ENCODE measurements around the gene CPNE7. TPM values are rescaled to one million over a fixed set of nuclear protein-coding genes. Genes with fewer than 3 reads are reported as not detected.
"Not testable (repeated sequence)": the region's sequence is repeated elsewhere in the genome, so short reads cannot be mapped to it uniquely, and the experiment has no call there.

CPNE7 gene
- total RNA-seq, 3 donors from 2014 or later (not counting 1 experiment from before 2014, with no cell fraction given): 1.1 to 1.8 (median 1.2) TPM

DNA sequence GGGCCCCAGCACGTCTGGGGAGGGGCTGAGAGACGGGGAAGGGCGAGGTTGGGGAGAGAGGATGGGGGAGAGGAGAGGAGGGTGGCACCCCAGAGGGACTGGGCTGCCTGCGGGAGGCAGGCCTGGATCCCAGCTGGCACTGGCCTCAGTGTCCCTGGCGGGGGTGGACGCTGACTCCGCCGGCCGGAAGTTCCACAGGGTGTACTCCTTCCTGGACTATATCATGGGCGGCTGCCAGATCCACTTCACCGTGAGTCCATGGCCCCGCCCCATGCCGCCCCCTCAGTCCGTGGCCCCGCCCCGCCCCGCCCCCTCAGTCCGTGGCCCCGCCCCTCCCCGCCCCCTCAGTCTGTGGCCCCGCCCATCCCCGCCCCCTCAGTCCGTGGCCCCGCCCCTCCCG is 11.3 kb downstream of the CPNE7 start:
- DNase-seq (peak in 1 of 2 donors; percentile 51), ATAC-seq (peak in 2 of 3 donors; percentile 62 to 68)
- H3K4me3 ChIP-seq (ENCODE audit: low read length): no peak overlapping the region
- Mint-ChIP-seq H3K36me3 (no peaks in the 10 kb centered on the region), H3K9me3 (no peaks in the 10 kb centered on the region), H3K4me1 (no peaks in the 10 kb centered on the region), H3K4me3 (no peak overlapping the region), H3K27me3 (ENCODE audit: low read depth in 2 of 2) (no peaks in the 10 kb centered on the region), H3K27ac (peak overlapping the region in 1 of 2 donors; percentile 47)
- no peak overlapping the region for H3K27ac ChIP-seq (ENCODE audit: low read length)
- no peaks in the 10 kb centered on the region for H3K36me3 ChIP-seq (ENCODE audit: control insufficient read depth, insufficient read depth, low read length)
- no peaks in the 10 kb centered on the region for H3K27me3 ChIP-seq (ENCODE audit: control insufficient read depth, insufficient read depth, low read length)
- intact Hi-C loops (cut with micrococcal nuclease): no loop called here
- no peaks in the 10 kb centered on the region for H3K9me3 ChIP-seq (ENCODE audit: control insufficient read depth, insufficient read depth, low read length)
- WGBS (ENCODE audit: insufficient coverage): 95% methylated on average over 10 of the region's 25 CpGs
- TF ChIP-seq, protein P1, sequence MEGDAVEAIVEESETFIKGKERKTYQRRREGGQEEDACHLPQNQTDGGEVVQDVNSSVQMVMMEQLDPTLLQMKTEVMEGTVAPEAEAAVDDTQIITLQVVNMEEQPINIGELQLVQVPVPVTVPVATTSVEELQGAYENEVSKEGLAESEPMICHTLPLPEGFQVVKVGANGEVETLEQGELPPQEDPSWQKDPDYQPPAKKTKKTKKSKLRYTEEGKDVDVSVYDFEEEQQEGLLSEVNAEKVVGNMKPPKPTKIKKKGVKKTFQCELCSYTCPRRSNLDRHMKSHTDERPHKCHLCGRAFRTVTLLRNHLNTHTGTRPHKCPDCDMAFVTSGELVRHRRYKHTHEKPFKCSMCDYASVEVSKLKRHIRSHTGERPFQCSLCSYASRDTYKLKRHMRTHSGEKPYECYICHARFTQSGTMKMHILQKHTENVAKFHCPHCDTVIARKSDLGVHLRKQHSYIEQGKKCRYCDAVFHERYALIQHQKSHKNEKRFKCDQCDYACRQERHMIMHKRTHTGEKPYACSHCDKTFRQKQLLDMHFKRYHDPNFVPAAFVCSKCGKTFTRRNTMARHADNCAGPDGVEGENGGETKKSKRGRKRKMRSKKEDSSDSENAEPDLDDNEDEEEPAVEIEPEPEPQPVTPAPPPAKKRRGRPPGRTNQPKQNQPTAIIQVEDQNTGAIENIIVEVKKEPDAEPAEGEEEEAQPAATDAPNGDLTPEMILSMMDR (IDR thresholded peaks at IDR 0.05): no peak
- H3K4me1 ChIP-seq (ENCODE audit: control insufficient read depth, insufficient read depth, low read length): no peaks in the 10 kb centered on the region

DNA sequence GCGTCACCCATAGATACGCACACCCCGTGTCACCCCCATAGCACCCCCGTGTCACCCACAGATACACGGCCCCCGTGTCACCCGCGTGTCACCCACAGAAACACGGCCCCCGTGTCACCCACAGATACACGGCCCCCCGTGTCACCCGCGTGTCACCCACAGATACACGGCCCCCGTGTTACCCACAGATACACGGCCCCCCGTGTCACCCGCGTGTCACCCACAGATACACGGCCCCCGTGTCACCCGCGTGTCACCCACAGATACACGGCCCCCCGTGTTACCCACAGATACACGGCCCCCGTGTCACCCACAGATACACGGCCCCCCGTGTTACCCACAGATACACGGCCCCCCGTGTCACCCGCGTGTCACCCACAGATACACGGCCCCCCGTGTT is 12.1 kb downstream of the CPNE7 start:
- H3K9me3 Mint-ChIP-seq; ATAC-seq; H3K36me3 ChIP-seq (ENCODE audit: control insufficient read depth, insufficient read depth, low read length); H3K27ac Mint-ChIP-seq; intact Hi-C loops (cut with micrococcal nuclease); H3K4me3 Mint-ChIP-seq; H3K4me1 ChIP-seq (ENCODE audit: control insufficient read depth, insufficient read depth, low read length); H3K4me1 Mint-ChIP-seq; H3K4me3 ChIP-seq (ENCODE audit: low read length); H3K27me3 Mint-ChIP-seq (ENCODE audit: low read depth in 2 of 2); DNase-seq; H3K27me3 ChIP-seq (ENCODE audit: control insufficient read depth, insufficient read depth, low read length); H3K9me3 ChIP-seq (ENCODE audit: control insufficient read depth, insufficient read depth, low read length); H3K36me3 Mint-ChIP-seq; H3K27ac ChIP-seq (ENCODE audit: low read length): not testable (repeated sequence)
- 97% methylated on average over 20 of the region's 36 CpGs for WGBS (ENCODE audit: insufficient coverage)

DNA sequence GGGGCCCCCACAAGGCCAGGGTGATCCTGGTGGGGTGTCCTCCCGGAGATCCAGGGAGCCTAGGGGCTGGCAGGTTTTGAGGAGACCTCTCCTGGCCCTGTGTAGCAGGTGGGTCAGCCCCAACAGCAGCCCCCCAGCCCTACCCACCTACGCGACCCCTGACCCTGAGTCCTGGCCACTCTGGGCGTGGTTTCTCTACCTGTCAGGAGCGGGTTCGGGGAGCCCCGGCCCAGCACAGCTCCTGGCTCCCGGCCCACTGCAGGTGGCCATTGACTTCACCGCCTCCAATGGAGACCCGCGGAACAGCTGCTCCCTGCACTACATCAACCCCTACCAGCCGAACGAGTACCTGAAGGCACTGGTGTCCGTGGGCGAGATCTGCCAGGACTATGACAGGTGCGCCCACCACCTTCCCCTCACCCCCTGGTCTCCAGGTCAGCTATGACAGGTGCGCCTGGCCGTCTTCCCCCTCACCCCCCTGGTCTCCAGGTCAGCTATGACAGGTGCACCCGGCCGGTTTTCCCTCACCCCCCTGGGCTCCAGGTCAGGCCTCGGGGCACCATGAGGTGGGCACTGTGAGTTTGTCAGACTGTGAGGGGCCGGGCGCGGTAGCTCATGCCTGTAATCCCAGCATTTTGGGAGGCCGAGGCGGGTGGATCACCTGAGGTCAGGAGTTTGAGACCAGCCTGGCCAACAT is 13.0 kb downstream of the CPNE7 start:
- DNase-seq (no peak), ATAC-seq (no peak)
- 96% methylated on average over 22 of the region's 26 CpGs for WGBS (ENCODE audit: insufficient coverage)
- TF ChIP-seq, protein P1 (IDR thresholded peaks at IDR 0.05): no peak
- Histone ChIP-seq H3K27ac (ENCODE audit: low read length) (no peak overlapping the region), H3K27me3 (ENCODE audit: control insufficient read depth, insufficient read depth, low read length) (no peaks in the 10 kb centered on the region), H3K4me3 (ENCODE audit: low read length) (no peak overlapping the region), H3K36me3 (ENCODE audit: control insufficient read depth, insufficient read depth, low read length) (no peaks in the 10 kb centered on the region), H3K4me1 (ENCODE audit: control insufficient read depth, insufficient read depth, low read length) (peaks cover 6% of the 10 kb centered on the region), H3K9me3 (ENCODE audit: control insufficient read depth, insufficient read depth, low read length) (no peaks in the 10 kb centered on the region)
- intact Hi-C loops (cut with micrococcal nuclease): no loop called here
- H3K9me3 Mint-ChIP-seq: no peaks in the 10 kb centered on the region
- H3K36me3 Mint-ChIP-seq: no peaks in the 10 kb centered on the region
- no peak overlapping the region for H3K4me3 Mint-ChIP-seq
- H3K4me1 Mint-ChIP-seq: peaks cover 2% of the 10 kb centered on the region in 2 donors
- no peaks in the 10 kb centered on the region for H3K27me3 Mint-ChIP-seq (ENCODE audit: low read depth in 2 of 2)
- H3K27ac Mint-ChIP-seq: no peak overlapping the region

GRCh38 chr16:89589241-89589926 is 13.8 kb downstream of the CPNE7 start:
- Mint-ChIP-seq H3K9me3 (no peaks in the 10 kb centered on the region), H3K4me1 (peaks cover 6 to 8% of the 10 kb centered on the region in 2 donors), H3K36me3 (no peaks in the 10 kb centered on the region), H3K4me3 (no peak overlapping the region), H3K27me3 (ENCODE audit: low read depth in 2 of 2) (no peaks in the 10 kb centered on the region), H3K27ac (no peak overlapping the region)
- DNase-seq: no peak
- Histone ChIP-seq H3K27me3 (ENCODE audit: control insufficient read depth, insufficient read depth, low read length) (no peaks in the 10 kb centered on the region), H3K36me3 (ENCODE audit: control insufficient read depth, insufficient read depth, low read length) (no peaks in the 10 kb centered on the region), H3K9me3 (ENCODE audit: control insufficient read depth, insufficient read depth, low read length) (no peaks in the 10 kb centered on the region), H3K4me3 (ENCODE audit: low read length) (no peak overlapping the region), H3K27ac (ENCODE audit: low read length) (no peak overlapping the region), H3K4me1 (ENCODE audit: control insufficient read depth, insufficient read depth, low read length) (peaks cover 14% of the 10 kb centered on the region)
- 84% methylated on average over 21 of the region's 21 CpGs for WGBS (ENCODE audit: insufficient coverage)
- intact Hi-C loops (cut with micrococcal nuclease): no loop called here
- ATAC-seq: no peak
- TF ChIP-seq, protein P1 (IDR thresholded peaks at IDR 0.05): no peak

All from natural killer cell (primary cell).